ENCODE data around the gene LSMEM2.

GRCh38 chr3:50250514-50250913 is 28.4 kb upstream of the LSMEM2 start:
- no peak for TF ChIP-seq CTCF (IDR thresholded peaks at IDR 0.05)
- no peak for TF ChIP-seq POLR2A (IDR thresholded peaks at IDR 0.05)

Data from uterus (tissue), 2 donors.